Progenitor cell of endocrine pancreas (in vitro differentiated cells): ENCODE data around the gene BAHCC1. TPM values are rescaled to one million over a fixed set of nuclear protein-coding genes. Genes with fewer than 3 reads are reported as not detected.

ENCODE experiments used
- DNase-seq: peaks from one replicate; pipeline ENCODE4 v3.0.0; 2021; ENCODE audit warnings: low spot score; ENCODE audit not compliant: unreplicated experiment
- H3K27ac Mint-ChIP-seq: 2 replicates; pipeline ENCODE4 v1.8.0; 2021; ENCODE audit warnings: mild to moderate bottlenecking, moderate library complexity, mixed read lengths
- H3K27me3 Mint-ChIP-seq: 2 replicates; pipeline ENCODE4 v1.8.0; 2021; ENCODE audit warnings: mixed read lengths
- H3K36me3 Mint-ChIP-seq: 2 replicates; pipeline ENCODE4 v1.8.0; 2022; ENCODE audit warnings: mixed read lengths; ENCODE audit not compliant: insufficient read depth
- H3K4me1 Mint-ChIP-seq: 2 replicates; pipeline ENCODE4 v1.8.0; 2021; ENCODE audit warnings: low read depth, mixed read lengths
- H3K4me3 Mint-ChIP-seq: 2 replicates; pipeline ENCODE4 v1.8.0; 2021; ENCODE audit warnings: low read depth, mild to moderate bottlenecking, moderate library complexity, mixed read lengths
- H3K9me3 Mint-ChIP-seq: 2 replicates; pipeline ENCODE4 v1.8.0; 2021; ENCODE audit warnings: low read depth, mixed read lengths
- CTCF ChIP-seq: fragments of 200-600 bp; sonication (generic); IDR thresholded peaks from one replicate; pipeline ENCODE4 v1.5.0; 2021; ENCODE audit warnings: antibody characterized with exemption, mild to moderate bottlenecking; ENCODE audit not compliant: unreplicated experiment
- total RNA-seq: library from RNA; stranded (reverse); gene quantifications from 2 replicates; pipeline ENCODE4 v1.2.1, GENCODE V29; 2021

BAHCC1 gene
- total RNA-seq, 1 donor from 2014 or later, result 40.5 TPM

- no peaks in the 10 kb centered on the region for H3K36me3 Mint-ChIP-seq
- no peaks in the 10 kb centered on the region for H3K9me3 Mint-ChIP-seq
- TF ChIP-seq CTCF, result no peak
- H3K27me3 Mint-ChIP-seq, result peaks cover 25% of the 10 kb centered on the region
- no peak overlapping the region for H3K27ac Mint-ChIP-seq
- H3K4me3 Mint-ChIP-seq, result no peak overlapping the region
- H3K4me1 Mint-ChIP-seq, result peaks cover 4% of the 10 kb centered on the region
- DNase-seq, result no peak
Observed at GRCh38 chr17:81370294-81370693, 25.0 kb upstream of the BAHCC1 start.

GRCh38 chr17:81371910-81372760, 23.1 kb upstream of the BAHCC1 start:
- Mint-ChIP-seq H3K27me3 (peaks cover 18% of the 10 kb centered on the region), H3K36me3 (no peaks in the 10 kb centered on the region), H3K9me3 (no peaks in the 10 kb centered on the region), H3K27ac (peak overlapping the region; percentile 73), H3K4me1 (peaks cover 3% of the 10 kb centered on the region), H3K4me3 (no peak overlapping the region)
- DNase-seq, result no peak
- peak; percentile 44 for TF ChIP-seq CTCF

GRCh38 chr17:81373536-81374160, 21.6 kb upstream of the BAHCC1 start:
- TF ChIP-seq CTCF, result no peak
- DNase-seq, result no peak
- Mint-ChIP-seq H3K27me3 (peaks cover 15% of the 10 kb centered on the region), H3K4me1 (peaks cover 3% of the 10 kb centered on the region), H3K9me3 (no peaks in the 10 kb centered on the region), H3K36me3 (no peaks in the 10 kb centered on the region), H3K4me3 (no peak overlapping the region), H3K27ac (no peak overlapping the region)

GRCh38 chr17:81374890-81375289, 20.4 kb upstream of the BAHCC1 start:
- Mint-ChIP-seq H3K4me1 (peaks cover 3% of the 10 kb centered on the region), H3K27ac (no peak overlapping the region), H3K36me3 (no peaks in the 10 kb centered on the region)

More at GRCh38 chr17:81374890-81375289, 20.4 kb upstream of the BAHCC1 start:
- Mint-ChIP-seq H3K27me3 (peaks cover 11% of the 10 kb centered on the region), H3K4me3 (no peak overlapping the region), H3K9me3 (no peaks in the 10 kb centered on the region)
- no peak for DNase-seq
- no peak for TF ChIP-seq CTCF
